Measurements from ENCODE around the gene ID3.

The ID3 gene

DNA sequence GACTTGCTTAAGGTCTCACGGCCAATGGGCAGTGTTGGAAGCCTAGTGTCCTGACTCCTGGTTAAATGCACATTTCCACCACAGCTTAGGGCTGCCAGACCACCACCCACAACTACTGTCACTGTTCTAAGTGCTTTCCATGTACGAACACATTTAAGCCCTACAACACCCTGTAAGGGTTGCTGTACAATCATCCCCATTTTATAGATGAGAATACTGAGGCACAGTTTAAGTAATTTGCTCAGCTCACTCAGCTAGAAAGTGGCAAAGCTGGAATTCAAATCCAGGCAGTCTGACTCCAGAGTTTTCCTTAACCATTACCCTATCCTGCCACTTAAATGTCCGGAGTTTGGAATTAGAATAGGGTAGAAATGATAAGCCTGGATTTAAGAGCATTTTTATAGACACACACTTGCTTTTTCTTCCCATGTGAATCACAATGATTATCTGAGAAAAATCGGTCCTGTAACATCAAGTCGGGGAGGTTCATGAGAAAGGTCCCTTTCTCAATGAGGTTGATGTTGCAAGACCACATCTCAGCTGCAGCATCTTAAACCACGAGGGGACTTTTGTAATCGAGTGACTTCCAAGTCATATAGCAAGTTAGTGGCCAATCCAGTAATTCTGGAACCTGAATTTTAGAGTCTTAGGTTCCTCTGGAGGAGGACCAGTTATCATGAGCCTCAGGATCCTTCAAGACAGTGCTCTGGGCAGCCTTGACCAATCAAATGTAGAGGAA is 36.9 kb downstream of the ID3 start:
- H3K27me3 ChIP-seq (ENCODE audit: insufficient read depth, poor library complexity, severe bottlenecking), result no peaks in the 10 kb centered on the region
- TF ChIP-seq, protein P1, sequence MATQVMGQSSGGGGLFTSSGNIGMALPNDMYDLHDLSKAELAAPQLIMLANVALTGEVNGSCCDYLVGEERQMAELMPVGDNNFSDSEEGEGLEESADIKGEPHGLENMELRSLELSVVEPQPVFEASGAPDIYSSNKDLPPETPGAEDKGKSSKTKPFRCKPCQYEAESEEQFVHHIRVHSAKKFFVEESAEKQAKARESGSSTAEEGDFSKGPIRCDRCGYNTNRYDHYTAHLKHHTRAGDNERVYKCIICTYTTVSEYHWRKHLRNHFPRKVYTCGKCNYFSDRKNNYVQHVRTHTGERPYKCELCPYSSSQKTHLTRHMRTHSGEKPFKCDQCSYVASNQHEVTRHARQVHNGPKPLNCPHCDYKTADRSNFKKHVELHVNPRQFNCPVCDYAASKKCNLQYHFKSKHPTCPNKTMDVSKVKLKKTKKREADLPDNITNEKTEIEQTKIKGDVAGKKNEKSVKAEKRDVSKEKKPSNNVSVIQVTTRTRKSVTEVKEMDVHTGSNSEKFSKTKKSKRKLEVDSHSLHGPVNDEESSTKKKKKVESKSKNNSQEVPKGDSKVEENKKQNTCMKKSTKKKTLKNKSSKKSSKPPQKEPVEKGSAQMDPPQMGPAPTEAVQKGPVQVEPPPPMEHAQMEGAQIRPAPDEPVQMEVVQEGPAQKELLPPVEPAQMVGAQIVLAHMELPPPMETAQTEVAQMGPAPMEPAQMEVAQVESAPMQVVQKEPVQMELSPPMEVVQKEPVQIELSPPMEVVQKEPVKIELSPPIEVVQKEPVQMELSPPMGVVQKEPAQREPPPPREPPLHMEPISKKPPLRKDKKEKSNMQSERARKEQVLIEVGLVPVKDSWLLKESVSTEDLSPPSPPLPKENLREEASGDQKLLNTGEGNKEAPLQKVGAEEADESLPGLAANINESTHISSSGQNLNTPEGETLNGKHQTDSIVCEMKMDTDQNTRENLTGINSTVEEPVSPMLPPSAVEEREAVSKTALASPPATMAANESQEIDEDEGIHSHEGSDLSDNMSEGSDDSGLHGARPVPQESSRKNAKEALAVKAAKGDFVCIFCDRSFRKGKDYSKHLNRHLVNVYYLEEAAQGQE (IDR thresholded peaks at IDR 0.05; ENCODE audit: insufficient replicate concordance, low read depth), result no peak
- peak; percentile 67 for TF ChIP-seq POLR2AphosphoS5 (IDR thresholded peaks at IDR 0.05; ENCODE audit: low read depth)
- H3K27ac ChIP-seq (replicated peaks), result peak overlapping the region; percentile 29
- DNase-seq (ENCODE audit: low read depth in 1 of 2, low spot score in 1 of 2), result peak in 1 of 2 experiments; percentile 91
- H3K4me3 ChIP-seq (replicated peaks; ENCODE audit: insufficient read depth, low read length), result no peak overlapping the region

DNA sequence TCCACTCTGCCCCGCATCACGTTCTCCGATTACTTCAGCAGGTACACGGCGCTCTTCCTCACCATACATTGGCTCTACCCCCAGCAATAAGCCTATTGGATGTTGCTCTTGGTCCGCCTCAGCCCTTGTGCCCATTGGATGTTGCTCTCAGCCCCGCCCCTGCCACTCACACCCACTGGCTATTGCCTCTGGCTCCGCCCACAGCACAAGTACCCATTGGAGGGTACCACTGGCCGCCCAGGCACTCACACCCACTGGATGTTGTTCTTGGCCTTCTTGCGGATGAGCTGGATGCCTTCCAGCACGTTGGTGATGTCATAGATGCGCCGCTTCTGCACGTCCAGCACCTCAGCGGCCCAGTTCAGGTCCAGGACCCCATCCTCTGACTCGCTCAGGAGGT is 37.7 kb downstream of the ID3 start:
- DNase-seq (ENCODE audit: low read depth in 1 of 2, low spot score in 1 of 2), result no peak
- Histone ChIP-seq H3K27ac (replicated peaks) (no peak overlapping the region), H3K27me3 (ENCODE audit: insufficient read depth, poor library complexity, severe bottlenecking) (no peaks in the 10 kb centered on the region), H3K4me3 (replicated peaks; ENCODE audit: insufficient read depth, low read length) (no peak overlapping the region)
- TF ChIP-seq, protein P1 (IDR thresholded peaks at IDR 0.05; ENCODE audit: insufficient replicate concordance, low read depth), result no peak
- no peak for TF ChIP-seq GABPA (IDR thresholded peaks at IDR 0.05; ENCODE audit: low read depth)
- no peak for TF ChIP-seq POLR2AphosphoS5 (IDR thresholded peaks at IDR 0.05; ENCODE audit: low read depth)
- no peak for TF ChIP-seq SPI1 (IDR thresholded peaks at IDR 0.05; ENCODE audit: borderline replicate concordance, low read depth)
- TF ChIP-seq, protein P2, sequence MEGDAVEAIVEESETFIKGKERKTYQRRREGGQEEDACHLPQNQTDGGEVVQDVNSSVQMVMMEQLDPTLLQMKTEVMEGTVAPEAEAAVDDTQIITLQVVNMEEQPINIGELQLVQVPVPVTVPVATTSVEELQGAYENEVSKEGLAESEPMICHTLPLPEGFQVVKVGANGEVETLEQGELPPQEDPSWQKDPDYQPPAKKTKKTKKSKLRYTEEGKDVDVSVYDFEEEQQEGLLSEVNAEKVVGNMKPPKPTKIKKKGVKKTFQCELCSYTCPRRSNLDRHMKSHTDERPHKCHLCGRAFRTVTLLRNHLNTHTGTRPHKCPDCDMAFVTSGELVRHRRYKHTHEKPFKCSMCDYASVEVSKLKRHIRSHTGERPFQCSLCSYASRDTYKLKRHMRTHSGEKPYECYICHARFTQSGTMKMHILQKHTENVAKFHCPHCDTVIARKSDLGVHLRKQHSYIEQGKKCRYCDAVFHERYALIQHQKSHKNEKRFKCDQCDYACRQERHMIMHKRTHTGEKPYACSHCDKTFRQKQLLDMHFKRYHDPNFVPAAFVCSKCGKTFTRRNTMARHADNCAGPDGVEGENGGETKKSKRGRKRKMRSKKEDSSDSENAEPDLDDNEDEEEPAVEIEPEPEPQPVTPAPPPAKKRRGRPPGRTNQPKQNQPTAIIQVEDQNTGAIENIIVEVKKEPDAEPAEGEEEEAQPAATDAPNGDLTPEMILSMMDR (IDR thresholded peaks at IDR 0.05; ENCODE audit: insufficient read depth, low read length), result no peak

DNA sequence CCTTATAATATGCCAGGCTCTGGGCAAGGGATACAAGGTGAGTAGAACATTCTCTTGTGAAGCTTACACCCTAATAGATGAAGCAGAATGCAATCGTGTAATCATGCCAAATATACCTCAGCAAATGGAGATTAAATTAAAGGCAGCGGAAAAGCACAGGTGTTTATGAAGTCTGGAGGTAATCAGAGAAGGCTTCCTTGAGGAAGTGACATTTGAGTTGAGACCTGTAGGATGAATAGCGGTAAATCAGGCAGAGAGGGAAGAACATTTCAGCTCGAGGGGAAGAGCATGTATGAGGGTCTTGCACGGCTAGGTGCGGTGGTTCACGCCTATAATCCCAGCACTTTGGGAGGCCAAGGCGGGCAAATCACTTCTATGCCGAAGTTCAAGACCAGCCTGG is 41.7 kb downstream of the ID3 start:
- no peak for TF ChIP-seq POLR2AphosphoS5 (IDR thresholded peaks at IDR 0.05; ENCODE audit: low read depth)
- no peak for TF ChIP-seq SPI1 (IDR thresholded peaks at IDR 0.05; ENCODE audit: borderline replicate concordance, low read depth)
- TF ChIP-seq, protein P1 (IDR thresholded peaks at IDR 0.05; ENCODE audit: insufficient replicate concordance, low read depth), result no peak
- TF ChIP-seq GABPA (IDR thresholded peaks at IDR 0.05; ENCODE audit: low read depth), result no peak
- TF ChIP-seq, protein P2 (IDR thresholded peaks at IDR 0.05; ENCODE audit: insufficient read depth, low read length), result no peak
- no peaks in the 10 kb centered on the region for H3K27me3 ChIP-seq (ENCODE audit: insufficient read depth, poor library complexity, severe bottlenecking)
- no peak for DNase-seq (ENCODE audit: low read depth in 1 of 2, low spot score in 1 of 2)
- no peak overlapping the region for H3K4me3 ChIP-seq (replicated peaks; ENCODE audit: insufficient read depth, low read length)
- H3K27ac ChIP-seq (replicated peaks), result no peak overlapping the region
